Breast epithelium (tissue), 3 donors: Measurements from ENCODE around the gene DLST.

Source experiments
- POLR2A ChIP-seq: fragments of 450-650 bp; IDR thresholded peaks from one replicate; pipeline ENCODE4 v1.6.1; 2016; ENCODE audit warnings: antibody characterized with exemption, mild to moderate bottlenecking, moderate library complexity
- POLR2AphosphoS5 ChIP-seq, 3 donors: sonication (generic); formaldehyde crosslinking; IDR thresholded peaks; one replicate each; pipeline ENCODE4 v1.6.1; 2017; ENCODE audit warnings: antibody characterized with exemption in 3 of 3
- TF ChIP-seq, protein P1 (sequence below), 3 donors: fragments of 450-650 bp; IDR thresholded peaks; one replicate each; pipeline ENCODE4 v1.5.1; 2016 to 2017; ENCODE audit warnings: antibody characterized with exemption in 3 of 3, mild to moderate bottlenecking in 3 of 3, moderate library complexity in 3 of 3

DNA sequence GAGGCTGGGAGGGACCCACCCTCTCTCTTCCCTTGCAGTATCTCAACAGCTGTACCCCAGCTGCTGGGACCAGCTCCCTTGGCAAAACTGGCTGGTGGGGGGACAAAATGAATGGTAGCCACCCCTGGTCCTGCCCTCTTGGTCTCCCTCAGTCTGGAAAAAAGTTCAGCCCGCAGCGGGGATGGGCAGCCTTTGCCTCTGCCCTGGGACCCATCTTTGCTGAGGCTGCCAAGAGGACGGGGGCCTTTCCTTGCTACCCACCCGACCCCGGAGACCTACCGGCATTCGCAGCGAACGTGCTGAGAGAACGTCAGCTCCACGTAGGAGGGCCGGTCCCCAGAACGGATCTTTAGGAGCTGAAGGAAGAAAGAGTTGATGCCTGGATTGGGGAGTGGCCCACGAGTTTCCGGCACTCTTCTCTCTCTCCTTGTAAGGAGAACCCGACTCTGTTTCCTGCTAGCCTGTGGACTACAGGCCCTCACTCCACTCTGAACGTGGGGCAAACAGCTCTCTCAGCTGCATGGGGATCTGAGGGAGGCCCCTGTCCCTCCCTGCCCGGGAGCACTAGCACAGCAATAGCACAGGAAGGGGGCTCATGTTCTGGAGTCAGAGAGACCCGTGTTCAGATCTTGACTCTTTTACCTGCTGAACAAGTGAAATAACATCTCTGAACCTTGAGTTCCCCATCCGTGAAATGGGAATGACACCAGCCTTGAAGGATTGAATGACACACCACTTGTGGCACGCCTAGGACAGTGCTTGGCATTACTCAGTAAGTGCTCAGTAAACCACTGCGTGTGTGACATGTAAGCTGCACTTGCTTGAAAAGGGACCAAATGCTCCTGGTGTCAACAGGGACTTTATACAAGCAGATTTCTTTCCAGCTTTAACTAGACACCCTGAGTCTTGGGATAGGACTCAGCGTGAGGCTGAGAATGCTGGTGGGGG lies 66.8 kb downstream of the DLST start:
- TF ChIP-seq, protein P1, sequence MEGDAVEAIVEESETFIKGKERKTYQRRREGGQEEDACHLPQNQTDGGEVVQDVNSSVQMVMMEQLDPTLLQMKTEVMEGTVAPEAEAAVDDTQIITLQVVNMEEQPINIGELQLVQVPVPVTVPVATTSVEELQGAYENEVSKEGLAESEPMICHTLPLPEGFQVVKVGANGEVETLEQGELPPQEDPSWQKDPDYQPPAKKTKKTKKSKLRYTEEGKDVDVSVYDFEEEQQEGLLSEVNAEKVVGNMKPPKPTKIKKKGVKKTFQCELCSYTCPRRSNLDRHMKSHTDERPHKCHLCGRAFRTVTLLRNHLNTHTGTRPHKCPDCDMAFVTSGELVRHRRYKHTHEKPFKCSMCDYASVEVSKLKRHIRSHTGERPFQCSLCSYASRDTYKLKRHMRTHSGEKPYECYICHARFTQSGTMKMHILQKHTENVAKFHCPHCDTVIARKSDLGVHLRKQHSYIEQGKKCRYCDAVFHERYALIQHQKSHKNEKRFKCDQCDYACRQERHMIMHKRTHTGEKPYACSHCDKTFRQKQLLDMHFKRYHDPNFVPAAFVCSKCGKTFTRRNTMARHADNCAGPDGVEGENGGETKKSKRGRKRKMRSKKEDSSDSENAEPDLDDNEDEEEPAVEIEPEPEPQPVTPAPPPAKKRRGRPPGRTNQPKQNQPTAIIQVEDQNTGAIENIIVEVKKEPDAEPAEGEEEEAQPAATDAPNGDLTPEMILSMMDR (IDR thresholded peaks at IDR 0.05): no peak
- TF ChIP-seq POLR2A (no peak), POLR2AphosphoS5 (IDR thresholded peaks at IDR 0.05) (no peak)
